ENCODE data around the gene NFATC1.

NFATC1 gene

GRCh38 chr18:79458131-79458838 is 62.6 kb downstream of the NFATC1 start:
- peak in 2 of 14 donors; percentile 16 to 21 for DNase-seq

GRCh38 chr18:79458917-79459803 is 63.4 kb downstream of the NFATC1 start:
- no peak for DNase-seq

GRCh38 chr18:79459946-79460480 is 64.3 kb downstream of the NFATC1 start:
- DNase-seq, result no peak

- no peak for DNase-seq
Measured at GRCh38 chr18:79460481-79461300, 65.0 kb downstream of the NFATC1 start.

- no peak for DNase-seq
Measured at GRCh38 chr18:79461627-79462026, 65.9 kb downstream of the NFATC1 start.

- no peak for DNase-seq
Measured at GRCh38 chr18:79463424-79463960, 67.8 kb downstream of the NFATC1 start.

- peak in 2 of 14 donors; percentile 26 to 33 for DNase-seq
Measured at GRCh38 chr18:79465392-79465991, 69.8 kb downstream of the NFATC1 start.

GRCh38 chr18:79466591-79466990 is 70.9 kb downstream of the NFATC1 start:
- DNase-seq, result no peak

GRCh38 chr18:79467126-79467525 is 71.4 kb downstream of the NFATC1 start:
- no peak for DNase-seq

GRCh38 chr18:79468119-79468789 is 72.5 kb downstream of the NFATC1 start:
- no peak for DNase-seq

- no peak for DNase-seq
Measured at GRCh38 chr18:79469309-79469708, 73.6 kb downstream of the NFATC1 start.

- no peak for DNase-seq
Measured at GRCh38 chr18:79469751-79470505, 74.2 kb downstream of the NFATC1 start.

- DNase-seq, result no peak
Measured at GRCh38 chr18:79470547-79470946, 74.8 kb downstream of the NFATC1 start.

- no peak for DNase-seq
Measured at GRCh38 chr18:79471046-79471445, 75.3 kb downstream of the NFATC1 start.

GRCh38 chr18:79471597-79471996 is 75.9 kb downstream of the NFATC1 start:
- DNase-seq, result no peak

GRCh38 chr18:79472176-79472575 is 76.4 kb downstream of the NFATC1 start:
- no peak for DNase-seq

- no peak for DNase-seq
Measured at GRCh38 chr18:79472946-79473345, 77.2 kb downstream of the NFATC1 start.

- no peak for DNase-seq
Measured at GRCh38 chr18:79476031-79476917, 80.5 kb downstream of the NFATC1 start.

GRCh38 chr18:79476918-79477571 is 81.3 kb downstream of the NFATC1 start:
- DNase-seq, result no peak

Data from C1 segment of cervical spinal cord (tissue), 14 donors.